ENCODE results near the gene MAGEB17. TPM values are rescaled to one million over a fixed set of nuclear protein-coding genes. Genes with fewer than 3 reads are reported as not detected.

MAGEB17 gene
- total RNA-seq: 1 to 10 TPM; 2.0 to 4.1 TPM
- 3.7 TPM for polyA plus RNA-seq (ENCODE audit: insufficient read depth, low read depth, low replicate concordance)
- long read RNA-seq, donor 1: 0 reads
- long read RNA-seq, donor 2: 0 reads

- H3K36me3 ChIP-seq (ENCODE audit: low read depth, missing control alignments): no peaks in the 10 kb centered on the region
- 60 to 90% methylated on average over 4 to 5 of the region's 5 CpGs for WGBS, 2 donors
- no peak within 1 kb of the TSS for H3K4me3 ChIP-seq
- H3K4me1 ChIP-seq: no peaks in the 10 kb centered on the region
- no peaks in the 10 kb centered on the region for H3K9me3 ChIP-seq
- no peaks in the 10 kb centered on the region for H3K27me3 ChIP-seq
- intact Hi-C loops (cut with DNase I; ENCODE audit: low total_unique reads): no loop called here
- no peak for DNase-seq
- no peak for TF ChIP-seq CTCF (IDR thresholded peaks at IDR 0.05)
- no peak for TF ChIP-seq POLR2A (IDR thresholded peaks at IDR 0.05)
- H3K27ac ChIP-seq: no peak within 1 kb of the TSS
Observed at GRCh38 chrX:16167181-16167580, at the start of gene MAGEB17. Gene MAGEB17 (plus strand): TSS chrX:16167481. CDS start chrX:16170383, 2,902 bp downstream.

GRCh38 chrX:16119353-16120220 is 47.7 kb upstream of the MAGEB17 start:
- Histone ChIP-seq H3K9me3 (no peaks in the 10 kb centered on the region), H3K4me1 (no peaks in the 10 kb centered on the region), H3K4me3 (no peak overlapping the region), H3K27me3 (no peaks in the 10 kb centered on the region), H3K36me3 (ENCODE audit: low read depth, missing control alignments) (no peaks in the 10 kb centered on the region), H3K27ac (no peak overlapping the region)
- 78 to 81% methylated on average over 5 of the region's 5 CpGs for WGBS, 2 donors
- no peak for DNase-seq
- intact Hi-C loops (cut with DNase I; ENCODE audit: low total_unique reads): no loop called here
- TF ChIP-seq POLR2A (IDR thresholded peaks at IDR 0.05) (no peak), CTCF (IDR thresholded peaks at IDR 0.05) (no peak)

- Histone ChIP-seq H3K9me3 (no peaks in the 10 kb centered on the region), H3K36me3 (ENCODE audit: low read depth, missing control alignments) (no peaks in the 10 kb centered on the region), H3K27ac (no peak overlapping the region), H3K27me3 (no peaks in the 10 kb centered on the region), H3K4me1 (no peaks in the 10 kb centered on the region), H3K4me3 (no peak overlapping the region)
- TF ChIP-seq POLR2A (IDR thresholded peaks at IDR 0.05) (no peak), CTCF (IDR thresholded peaks at IDR 0.05) (no peak)
- no peak for DNase-seq
- intact Hi-C loops (cut with DNase I; ENCODE audit: low total_unique reads): no loop called here
- 87 to 94% methylated on average over 3 of the region's 3 CpGs for WGBS, 2 donors
Observed at GRCh38 chrX:16120431-16120830, 46.9 kb upstream of the MAGEB17 start.

GRCh38 chrX:16123222-16123786 is 44.0 kb upstream of the MAGEB17 start, which contains the start of gene GRPR:
Gene GRPR (plus strand): TSS chrX:16123565. CDS start chrX:16123954, 389 bp downstream.
- peak; percentile 89 for DNase-seq
- intact Hi-C loops (cut with DNase I; ENCODE audit: low total_unique reads): no loop called here
- TF ChIP-seq POLR2A (IDR thresholded peaks at IDR 0.05): no peak
- TF ChIP-seq CTCF (IDR thresholded peaks at IDR 0.05): peak; percentile 24 to 57 (median 45)
- H3K4me3 ChIP-seq: no peak within 1 kb of the TSS
- no peak within 1 kb of the TSS for H3K27ac ChIP-seq
- H3K36me3 ChIP-seq (ENCODE audit: low read depth, missing control alignments): no peaks in the 10 kb centered on the region
- H3K9me3 ChIP-seq: no peaks in the 10 kb centered on the region
- 5 to 27% methylated on average over 3 to 6 of the region's 6 CpGs for WGBS, 2 donors
- H3K27me3 ChIP-seq: no peaks in the 10 kb centered on the region
- H3K4me1 ChIP-seq: no peaks in the 10 kb centered on the region

All from testis (tissue), 5 donors.